GM12878 (cell line): ENCODE results near the gene SDK2. TPM values are rescaled to one million over a fixed set of nuclear protein-coding genes. Genes with fewer than 3 reads are reported as not detected.

Source experiments
- ATAC-seq: fragments of 200-7000 bp; cut with Tn5 transposase; 3 replicates; pipeline ENCODE4 v1.9.1; 2020; ENCODE audit warnings: mild to moderate bottlenecking, moderate library complexity
- BruUV-seq: library from RNA; stranded (reverse); fragments of 400-500 nt; replicated peaks from 2 replicates; lab custom pipeline; 2021; lab: Mats Ljungman, UMichigan
- CTCF ChIA-PET: fragments of 300-600 bp; sonication (Branson Sonifier 250); formaldehyde crosslinking; extraction: SDS; loops from one replicate; lab custom pipeline; 2021; ENCODE audit warnings: inconsistent platforms; lab: Yijun Ruan, JAX
- POLR2A ChIA-PET: fragments of 350-600 bp; formaldehyde crosslinking; extraction: SDS; loops from one replicate; lab custom pipeline; 2021; ENCODE audit warnings: inconsistent platforms; lab: Charles Lee
- RAD21 ChIA-PET: fragments of 300-600 bp; sonication (Branson Sonifier 250); formaldehyde crosslinking; loops from one replicate; lab custom pipeline; 2023; ENCODE audit warnings: antibody characterized with exemption; ENCODE audit not compliant: unreplicated experiment; lab: Charles Lee
- SMC1A ChIA-PET: fragments of 300-600 bp; sonication (Branson Sonifier 250); formaldehyde crosslinking; loops from one replicate; lab custom pipeline; 2023; ENCODE audit not compliant: unreplicated experiment, uncharacterized antibody; lab: Charles Lee
- DNase-seq: peaks from one replicate; pipeline ENCODE4 v3.0.0-alpha.2; 2011; ENCODE audit warnings: low read depth, low spot score
- FAIRE-seq: peaks from 3 replicates; lab custom pipeline; 2011; peaks lifted over from hg19 to GRCh38; lab: Jason Lieb, UNC
- H2AFZ ChIP-seq: 2 replicates; pipeline ENCODE4 v1.6.0; 2011; ENCODE audit warnings: low read depth, low read length, control low read depth; ENCODE audit not compliant: control insufficient read depth
- H3K27ac ChIP-seq: 2 replicates; pipeline ENCODE4 v1.5.1; 2011; ENCODE audit warnings: control low read depth; ENCODE audit not compliant: control insufficient read depth, insufficient read depth
- H3K27me3 ChIP-seq, 2 experiments: replicated peaks in 1 of 2; 2 replicates each; pipeline versions ENCODE4 v1.6.0 to v1.6.1; 2011; ENCODE audit warnings: low read length in 1 of 2; ENCODE audit not compliant: control insufficient read depth in 2 of 2, insufficient read depth in 2 of 2
- H3K36me3 ChIP-seq, 2 experiments: 2 replicates each; pipeline ENCODE4 v1.5.1; 2011; ENCODE audit warnings: low read length in 1 of 2; ENCODE audit not compliant: control insufficient read depth in 2 of 2, insufficient read depth in 2 of 2
- H3K4me1 ChIP-seq: 2 replicates; pipeline ENCODE4 v1.6.1; 2011; ENCODE audit warnings: mild to moderate bottlenecking, low read length, moderate library complexity, mixed read lengths; ENCODE audit not compliant: control insufficient read depth, insufficient read depth
- H3K4me2 ChIP-seq: 2 replicates; pipeline ENCODE4 v1.6.0; 2011; ENCODE audit warnings: control low read depth; ENCODE audit not compliant: control insufficient read depth, insufficient read depth
- H3K4me3 ChIP-seq: fragments of 200-600 bp; sonication (generic); 2 replicates; pipeline ENCODE4 v1.5.1; 2016
- H3K79me2 ChIP-seq: 2 replicates; pipeline ENCODE4 v1.6.0; 2011; ENCODE audit warnings: low read length; ENCODE audit not compliant: control insufficient read depth, insufficient read depth
- H3K9ac ChIP-seq: 2 replicates; pipeline ENCODE4 v1.8.0; 2011; ENCODE audit warnings: low read length, control low read depth, mixed read lengths; ENCODE audit not compliant: control insufficient read depth, insufficient read depth
- H3K9me3 ChIP-seq: replicated peaks from 3 replicates; pipeline ENCODE4 v1.5.1; 2011; ENCODE audit warnings: mild to moderate bottlenecking, low read length; ENCODE audit not compliant: control insufficient read depth, insufficient read depth
- H4K20me1 ChIP-seq: 2 replicates; pipeline ENCODE4 v1.6.0; 2011; ENCODE audit not compliant: control insufficient read depth, insufficient read depth
- ATF2 ChIP-seq: IDR thresholded peaks from 2 replicates; pipeline ENCODE4 v1.6.1; 2012; ENCODE audit warnings: low read length, inconsistent platforms
- DPF2 ChIP-seq: fragments of 450-650 bp; IDR thresholded peaks from 2 replicates; pipeline ENCODE4 v1.6.1; 2017; ENCODE audit warnings: mild to moderate bottlenecking
- MEF2B ChIP-seq: fragments of 450-650 bp; IDR thresholded peaks from 2 replicates; pipeline ENCODE4 v1.6.1; 2018; ENCODE audit warnings: mild to moderate bottlenecking, moderate library complexity; ENCODE audit not compliant: partially characterized antibody, poor library complexity, severe bottlenecking
- MYB ChIP-seq: fragments of 150-350 bp; IDR thresholded peaks from 2 replicates; pipeline ENCODE4 v1.6.1; 2014; ENCODE audit warnings: mild to moderate bottlenecking, low read depth, low read length, borderline replicate concordance
- NFXL1 ChIP-seq: fragments of 450-650 bp; IDR thresholded peaks from 2 replicates; pipeline ENCODE4 v1.6.1; 2017; ENCODE audit warnings: antibody characterized with exemption, mild to moderate bottlenecking, borderline replicate concordance
- RAD51 ChIP-seq: fragments of 450-650 bp; IDR thresholded peaks from 2 replicates; pipeline ENCODE4 v1.6.1; 2016; ENCODE audit warnings: moderate library complexity, mild to moderate bottlenecking, inconsistent platforms
- SUZ12 ChIP-seq: fragments of 200-600 bp; sonication (generic); IDR thresholded peaks from one replicate; pipeline ENCODE4 v1.6.1; 2018; ENCODE audit warnings: antibody characterized with exemption, mild to moderate bottlenecking; ENCODE audit not compliant: unreplicated experiment
- TAF1 ChIP-seq: IDR thresholded peaks from 2 replicates; pipeline ENCODE4 v1.6.1; 2011; ENCODE audit warnings: mild to moderate bottlenecking, low read depth, low read length, borderline replicate concordance
- ZNF217 ChIP-seq: fragments of 450-650 bp; IDR thresholded peaks from 2 replicates; pipeline ENCODE4 v1.6.1; 2017; ENCODE audit warnings: antibody characterized with exemption, mild to moderate bottlenecking
- WGBS: methylation state at CpG from one replicate; pipeline ENCODE4 v1.1.6; 2016; ENCODE audit warnings: low lambda C conversion rate; ENCODE audit not compliant: insufficient replicate concordance, insufficient coverage; ENCODE audit errors: missing lambda C conversion rate; 5-methylcytosine and 5-hydroxymethylcytosine counted together
- in situ Hi-C: fragments of 300-500 bp; cut with MboI; formaldehyde crosslinking; loops from 9 replicates; pipeline ENCODE4 v1.14.3; 2018; ENCODE audit warnings: mixed read lengths
- intact Hi-C: fragments of 100-400 bp; cut with micrococcal nuclease; formaldehyde crosslinking; loops from one replicate; pipeline ENCODE4 v1.14.2; 2022; ENCODE audit not compliant: unreplicated experiment
- polyA plus RNA-seq, 11 experiments: library from polyadenylated mRNA; depleted of rRNA in 4 of 11; unstranded in 6 of 11; stranded (reverse) in 5 of 11; fragments of >200 nt; fragmentation: Nextera tagmentation in 4 of 11; fragmentation: Illumina TruSeq in 1 of 11; extraction: Ambion mirVana in 4 of 11; extraction: Trizol in 1 of 11; gene quantifications; 1 replicate in 1 of 11; 2 replicates in 10 of 11; pipeline versions ENCODE4 v1.2.1 to v1.2.3, GENCODE V29; 2011 to 2016; ENCODE audit warnings: inconsistent platforms in 2 of 11, missing spikeins in 2 of 11, low read depth in 1 of 11
- total RNA-seq, 4 experiments: library from RNA; depleted of rRNA in 3 of 4; stranded (reverse); fragments of >200 nt in 3 of 4; fragmentation: Illumina TruSeq in 1 of 4; extraction: Trizol in 1 of 4; gene quantifications; 2 replicates each; pipeline versions ENCODE4 v1.2.1 to v1.2.3, GENCODE V29; 2013 to 2021
- TF ChIP-seq, protein P1 (sequence below): fragments of 450-650 bp; IDR thresholded peaks from 2 replicates; pipeline ENCODE4 v1.6.1; 2018; ENCODE audit warnings: mild to moderate bottlenecking, low read depth, moderate library complexity; ENCODE audit not compliant: partially characterized antibody
- TF ChIP-seq, protein P2 (sequence below): fragments of 450-650 bp; IDR thresholded peaks from 2 replicates; pipeline ENCODE4 v1.6.1; 2016; ENCODE audit warnings: mild to moderate bottlenecking
- TF ChIP-seq, protein P3 (sequence below): IDR thresholded peaks from 2 replicates; pipeline ENCODE4 v1.6.1; 2012; ENCODE audit warnings: improper control_type of control experiment, low read depth, low read length; ENCODE audit not compliant: insufficient replicate concordance
- TF ChIP-seq, protein P4 (sequence below): IDR thresholded peaks from 2 replicates; pipeline ENCODE4 v1.6.1; 2012; ENCODE audit warnings: low read depth, low read length, improper control_type of control experiment

SDK2 gene
- total and polyA plus RNA-seq, 10 of the 15 experiments (the other 5 are each of a cell fraction or from before 2014, with no cell fraction given) = 0.03 to 0.08 (median 0.03) TPM; not detected in 7

DNA sequence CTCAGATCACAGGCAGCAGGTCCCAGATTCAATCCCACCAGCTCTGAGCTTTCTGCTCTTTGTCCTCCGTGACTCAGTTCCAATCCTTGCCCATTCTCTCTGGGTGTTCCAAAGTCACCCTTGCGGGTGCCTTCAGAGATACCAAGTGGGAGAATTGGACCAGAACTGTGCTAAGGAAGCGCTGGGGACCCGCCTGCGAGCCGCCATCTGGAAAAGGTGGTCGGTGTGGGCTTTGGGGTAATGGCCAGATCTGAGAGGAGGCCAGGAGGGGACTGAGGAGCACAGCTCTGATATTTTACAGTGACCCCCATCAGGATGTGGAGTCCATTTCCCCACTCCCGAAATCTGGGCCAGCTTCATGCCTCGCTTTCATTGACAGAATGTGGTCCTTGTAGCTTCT is 152.6 kb downstream of the SDK2 start:
- intact Hi-C loops = no loop called here
- Histone ChIP-seq H3K9me3 (no peaks in the 10 kb centered on the region), H2AFZ (no peak overlapping the region), H3K79me2 (no peaks in the 10 kb centered on the region), H4K20me1 (no peaks in the 10 kb centered on the region), H3K4me2 (no peak overlapping the region), H3K4me1 (no peaks in the 10 kb centered on the region), H3K27me3 (peaks cover 0 to 3% of the 10 kb centered on the region in 2 experiments; a peak in 3 of 4 replicates), H3K36me3 (no peaks in the 10 kb centered on the region), H3K9ac (no peak overlapping the region), H3K27ac (no peak overlapping the region), H3K4me3 (no peak overlapping the region)
- RAD21 ChIA-PET = no interaction called here
- no TSS peak for BruUV-seq
- DNase-seq (no peak), FAIRE-seq (no peak), ATAC-seq (no peak)
- CTCF ChIA-PET = no interaction called here
- WGBS = 14% methylated on average over 9 of the region's 9 CpGs
- SMC1A ChIA-PET = no interaction called here
- in situ Hi-C loops = no loop called here
- POLR2A ChIA-PET = no interaction called here
- no peak for TF ChIP-seq ATF2
- TF ChIP-seq, protein P1, sequence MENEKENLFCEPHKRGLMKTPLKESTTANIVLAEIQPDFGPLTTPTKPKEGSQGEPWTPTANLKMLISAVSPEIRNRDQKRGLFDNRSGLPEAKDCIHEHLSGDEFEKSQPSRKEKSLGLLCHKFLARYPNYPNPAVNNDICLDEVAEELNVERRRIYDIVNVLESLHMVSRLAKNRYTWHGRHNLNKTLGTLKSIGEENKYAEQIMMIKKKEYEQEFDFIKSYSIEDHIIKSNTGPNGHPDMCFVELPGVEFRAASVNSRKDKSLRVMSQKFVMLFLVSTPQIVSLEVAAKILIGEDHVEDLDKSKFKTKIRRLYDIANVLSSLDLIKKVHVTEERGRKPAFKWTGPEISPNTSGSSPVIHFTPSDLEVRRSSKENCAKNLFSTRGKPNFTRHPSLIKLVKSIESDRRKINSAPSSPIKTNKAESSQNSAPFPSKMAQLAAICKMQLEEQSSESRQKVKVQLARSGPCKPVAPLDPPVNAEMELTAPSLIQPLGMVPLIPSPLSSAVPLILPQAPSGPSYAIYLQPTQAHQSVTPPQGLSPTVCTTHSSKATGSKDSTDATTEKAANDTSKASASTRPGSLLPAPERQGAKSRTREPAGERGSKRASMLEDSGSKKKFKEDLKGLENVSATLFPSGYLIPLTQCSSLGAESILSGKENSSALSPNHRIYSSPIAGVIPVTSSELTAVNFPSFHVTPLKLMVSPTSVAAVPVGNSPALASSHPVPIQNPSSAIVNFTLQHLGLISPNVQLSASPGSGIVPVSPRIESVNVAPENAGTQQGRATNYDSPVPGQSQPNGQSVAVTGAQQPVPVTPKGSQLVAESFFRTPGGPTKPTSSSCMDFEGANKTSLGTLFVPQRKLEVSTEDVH = no peak
- no peak for TF ChIP-seq RAD51
- TF ChIP-seq, protein P2, sequence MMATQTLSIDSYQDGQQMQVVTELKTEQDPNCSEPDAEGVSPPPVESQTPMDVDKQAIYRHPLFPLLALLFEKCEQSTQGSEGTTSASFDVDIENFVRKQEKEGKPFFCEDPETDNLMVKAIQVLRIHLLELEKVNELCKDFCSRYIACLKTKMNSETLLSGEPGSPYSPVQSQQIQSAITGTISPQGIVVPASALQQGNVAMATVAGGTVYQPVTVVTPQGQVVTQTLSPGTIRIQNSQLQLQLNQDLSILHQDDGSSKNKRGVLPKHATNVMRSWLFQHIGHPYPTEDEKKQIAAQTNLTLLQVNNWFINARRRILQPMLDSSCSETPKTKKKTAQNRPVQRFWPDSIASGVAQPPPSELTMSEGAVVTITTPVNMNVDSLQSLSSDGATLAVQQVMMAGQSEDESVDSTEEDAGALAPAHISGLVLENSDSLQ = no peak
- TF ChIP-seq NFXL1 = no peak
- no peak for TF ChIP-seq ZNF217
- TF ChIP-seq, protein P3, sequence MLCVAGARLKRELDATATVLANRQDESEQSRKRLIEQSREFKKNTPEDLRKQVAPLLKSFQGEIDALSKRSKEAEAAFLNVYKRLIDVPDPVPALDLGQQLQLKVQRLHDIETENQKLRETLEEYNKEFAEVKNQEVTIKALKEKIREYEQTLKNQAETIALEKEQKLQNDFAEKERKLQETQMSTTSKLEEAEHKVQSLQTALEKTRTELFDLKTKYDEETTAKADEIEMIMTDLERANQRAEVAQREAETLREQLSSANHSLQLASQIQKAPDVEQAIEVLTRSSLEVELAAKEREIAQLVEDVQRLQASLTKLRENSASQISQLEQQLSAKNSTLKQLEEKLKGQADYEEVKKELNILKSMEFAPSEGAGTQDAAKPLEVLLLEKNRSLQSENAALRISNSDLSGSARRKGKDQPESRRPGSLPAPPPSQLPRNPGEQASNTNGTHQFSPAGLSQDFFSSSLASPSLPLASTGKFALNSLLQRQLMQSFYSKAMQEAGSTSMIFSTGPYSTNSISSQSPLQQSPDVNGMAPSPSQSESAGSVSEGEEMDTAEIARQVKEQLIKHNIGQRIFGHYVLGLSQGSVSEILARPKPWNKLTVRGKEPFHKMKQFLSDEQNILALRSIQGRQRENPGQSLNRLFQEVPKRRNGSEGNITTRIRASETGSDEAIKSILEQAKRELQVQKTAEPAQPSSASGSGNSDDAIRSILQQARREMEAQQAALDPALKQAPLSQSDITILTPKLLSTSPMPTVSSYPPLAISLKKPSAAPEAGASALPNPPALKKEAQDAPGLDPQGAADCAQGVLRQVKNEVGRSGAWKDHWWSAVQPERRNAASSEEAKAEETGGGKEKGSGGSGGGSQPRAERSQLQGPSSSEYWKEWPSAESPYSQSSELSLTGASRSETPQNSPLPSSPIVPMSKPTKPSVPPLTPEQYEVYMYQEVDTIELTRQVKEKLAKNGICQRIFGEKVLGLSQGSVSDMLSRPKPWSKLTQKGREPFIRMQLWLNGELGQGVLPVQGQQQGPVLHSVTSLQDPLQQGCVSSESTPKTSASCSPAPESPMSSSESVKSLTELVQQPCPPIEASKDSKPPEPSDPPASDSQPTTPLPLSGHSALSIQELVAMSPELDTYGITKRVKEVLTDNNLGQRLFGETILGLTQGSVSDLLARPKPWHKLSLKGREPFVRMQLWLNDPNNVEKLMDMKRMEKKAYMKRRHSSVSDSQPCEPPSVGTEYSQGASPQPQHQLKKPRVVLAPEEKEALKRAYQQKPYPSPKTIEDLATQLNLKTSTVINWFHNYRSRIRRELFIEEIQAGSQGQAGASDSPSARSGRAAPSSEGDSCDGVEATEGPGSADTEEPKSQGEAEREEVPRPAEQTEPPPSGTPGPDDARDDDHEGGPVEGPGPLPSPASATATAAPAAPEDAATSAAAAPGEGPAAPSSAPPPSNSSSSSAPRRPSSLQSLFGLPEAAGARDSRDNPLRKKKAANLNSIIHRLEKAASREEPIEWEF = no peak
- no peak for TF ChIP-seq MYB
- TF ChIP-seq, protein P4, sequence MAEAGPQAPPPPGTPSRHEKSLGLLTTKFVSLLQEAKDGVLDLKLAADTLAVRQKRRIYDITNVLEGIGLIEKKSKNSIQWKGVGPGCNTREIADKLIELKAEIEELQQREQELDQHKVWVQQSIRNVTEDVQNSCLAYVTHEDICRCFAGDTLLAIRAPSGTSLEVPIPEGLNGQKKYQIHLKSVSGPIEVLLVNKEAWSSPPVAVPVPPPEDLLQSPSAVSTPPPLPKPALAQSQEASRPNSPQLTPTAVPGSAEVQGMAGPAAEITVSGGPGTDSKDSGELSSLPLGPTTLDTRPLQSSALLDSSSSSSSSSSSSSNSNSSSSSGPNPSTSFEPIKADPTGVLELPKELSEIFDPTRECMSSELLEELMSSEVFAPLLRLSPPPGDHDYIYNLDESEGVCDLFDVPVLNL = no peak
- no peak for TF ChIP-seq DPF2
- TF ChIP-seq SUZ12 = no peak
- TF ChIP-seq TAF1 = no peak
- no peak for TF ChIP-seq MEF2B
